GM18951 (cell line): Measurements from ENCODE around the gene THOC5.
"Not testable (repeated sequence)": the region's sequence is repeated elsewhere in the genome, so short reads cannot be mapped to it uniquely, and the experiment has no call there.

Experiments used
- POLR2A ChIP-seq: IDR thresholded peaks from 4 replicates; pipeline ENCODE4 v1.6.1; 2011; ENCODE audit warnings: mild to moderate bottlenecking; ENCODE audit not compliant: insufficient read length, insufficient read depth; ENCODE audit errors: extremely low read depth
- in situ Hi-C: fragments of 300-500 bp; cut with MboI; formaldehyde crosslinking; loops from one replicate; pipeline ENCODE4 v1.12.0; 2022; ENCODE audit warnings: low sequenced_read_pairs, mixed read lengths, inconsistent platforms; ENCODE audit not compliant: unreplicated experiment

Gene THOC5

GRCh38 chr22:29570912-29571549, 17.5 kb upstream of the THOC5 start:
- no peak for TF ChIP-seq POLR2A
- in situ Hi-C loops: no loop called here

DNA sequence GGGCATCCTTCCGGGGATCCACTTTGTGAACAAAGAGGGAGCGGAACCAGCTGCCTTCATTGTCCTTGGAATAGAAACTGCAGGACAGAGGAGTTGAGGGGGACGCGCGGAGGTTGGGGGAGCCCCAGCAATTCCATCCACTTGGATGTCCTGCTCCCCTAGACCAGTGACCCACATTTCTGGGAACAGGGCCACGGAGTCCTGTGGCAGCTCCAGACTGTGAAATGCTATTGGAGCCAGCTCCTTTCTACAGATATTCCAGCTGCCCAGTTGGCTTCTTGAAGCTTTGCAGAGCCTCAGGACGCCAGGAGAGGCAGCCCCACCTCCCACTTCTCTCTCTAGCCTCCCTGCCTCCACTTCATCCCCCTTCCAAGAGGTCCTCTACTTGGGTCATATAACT, 16.9 kb upstream of the THOC5 start:
- in situ Hi-C loops: no loop called here
- TF ChIP-seq POLR2A: no peak

GRCh38 chr22:29569011-29569678, 15.6 kb upstream of the THOC5 start:
- no peak for TF ChIP-seq POLR2A
- in situ Hi-C loops: no loop called here

DNA sequence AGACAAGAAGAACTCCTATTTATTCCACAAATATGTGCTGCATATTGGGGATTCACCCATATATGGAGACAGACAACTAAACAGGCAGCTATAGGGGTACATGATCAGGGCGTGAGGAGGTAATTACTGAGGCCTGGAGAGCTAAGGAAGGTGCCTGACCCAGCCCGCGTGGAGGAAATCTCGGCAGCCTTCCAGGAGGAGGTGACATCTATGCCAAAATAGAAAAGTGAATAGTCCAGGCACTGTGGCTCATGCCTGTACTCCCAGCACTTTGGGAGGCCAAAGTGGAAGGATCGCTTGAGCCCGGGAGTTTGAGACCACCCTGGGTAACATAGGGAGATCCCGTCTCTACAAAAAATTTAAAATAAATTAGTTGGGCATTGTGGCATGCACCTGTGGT, 13.8 kb upstream of the THOC5 start:
- TF ChIP-seq POLR2A: no peak
- in situ Hi-C loops: no loop called here

GRCh38 chr22:29566513-29566912, 13.0 kb upstream of the THOC5 start:
- in situ Hi-C loops: not testable (repeated sequence)

DNA sequence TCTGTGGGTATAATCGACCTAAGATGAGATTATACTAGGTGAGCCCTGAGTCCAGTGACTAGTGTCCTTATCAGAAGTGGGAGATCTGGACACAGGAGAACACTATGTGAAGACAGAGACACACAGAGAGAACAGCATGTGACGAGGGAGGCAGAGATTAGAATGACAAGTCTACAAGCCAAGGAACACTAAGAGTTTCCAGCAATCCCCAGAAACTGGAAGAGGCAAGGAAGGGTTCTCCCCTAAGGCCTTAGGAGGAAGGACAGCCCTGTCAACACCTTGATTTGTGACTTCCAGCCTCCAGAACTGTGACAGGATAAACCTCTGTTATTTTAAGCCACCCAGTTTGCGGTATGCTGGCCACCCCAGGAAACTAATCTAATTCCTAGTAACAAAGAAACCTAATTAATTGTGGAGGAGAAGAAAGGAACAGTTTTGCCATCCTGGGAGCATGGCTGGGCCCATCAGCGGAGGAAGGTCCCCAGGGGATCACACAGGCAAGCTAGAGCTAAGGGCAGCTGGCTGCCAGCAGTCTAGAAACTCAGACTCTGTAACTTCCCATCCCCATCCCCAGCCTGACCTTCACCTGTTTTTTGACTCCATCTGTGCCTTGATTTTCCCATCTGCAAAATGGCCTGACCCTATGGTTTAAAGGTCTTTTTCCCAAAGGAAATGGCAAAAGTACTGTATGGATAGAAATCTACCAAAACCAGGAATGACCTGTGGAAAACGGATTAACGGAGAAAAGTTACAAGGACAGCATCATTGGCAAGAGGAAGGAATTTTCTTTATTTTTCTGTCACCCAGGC, 10.3 kb upstream of the THOC5 start:
- no peak for TF ChIP-seq POLR2A
- in situ Hi-C loops: no loop called here

DNA sequence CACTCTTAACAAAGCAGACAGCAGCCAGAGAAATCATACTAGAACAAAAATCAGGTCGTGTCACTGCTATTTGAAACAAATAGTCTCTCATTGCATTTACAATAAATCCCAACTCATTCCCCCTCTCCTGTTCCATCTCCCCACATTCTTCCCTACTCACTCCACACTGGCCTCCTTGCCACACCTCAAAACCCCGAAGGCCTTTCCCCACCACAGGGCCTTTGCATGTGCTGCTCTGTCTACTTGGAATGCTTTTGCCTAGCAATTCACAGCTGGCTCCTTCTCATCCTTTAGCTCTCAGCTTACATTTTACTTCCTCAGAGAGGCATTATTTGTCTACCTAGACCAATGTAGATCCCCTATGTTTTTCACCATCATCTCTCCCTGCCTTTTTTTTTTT, 6.3 kb upstream of the THOC5 start:
- no peak for TF ChIP-seq POLR2A
- in situ Hi-C loops: no loop called here

- in situ Hi-C loops: no loop called here
- no peak for TF ChIP-seq POLR2A
Observed at GRCh38 chr22:29559030-29559429, 5.5 kb upstream of the THOC5 start.

DNA sequence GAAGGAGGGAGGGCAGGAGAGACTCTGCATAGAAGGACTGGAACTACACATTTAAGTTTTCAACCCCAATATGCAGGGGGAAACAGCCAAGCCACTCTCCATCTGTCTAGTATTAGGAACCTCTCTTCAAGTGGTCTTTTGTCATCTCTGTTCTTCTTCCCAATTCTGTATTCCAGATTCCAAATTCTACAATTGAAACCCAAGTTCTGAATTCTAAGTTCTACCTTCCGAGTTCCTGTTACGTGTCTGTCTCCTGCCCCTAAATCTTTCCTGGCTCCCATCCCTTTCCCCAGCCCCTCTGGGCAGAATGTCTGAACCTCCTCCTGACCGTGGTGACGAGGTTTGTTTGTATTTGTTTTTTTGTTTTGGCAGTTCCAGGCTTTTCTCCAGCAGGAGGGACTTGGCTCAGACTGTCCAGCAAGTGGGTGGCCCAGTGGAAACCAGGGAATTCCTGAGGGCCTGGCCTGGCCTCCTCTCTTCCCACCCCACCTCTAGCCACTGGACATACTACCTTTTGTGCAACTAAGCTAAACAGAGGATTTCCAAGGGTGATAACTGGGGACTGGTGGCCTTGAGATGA, 1.6 kb upstream of the THOC5 start:
- in situ Hi-C loops: no loop called here
- TF ChIP-seq POLR2A: no peak

DNA sequence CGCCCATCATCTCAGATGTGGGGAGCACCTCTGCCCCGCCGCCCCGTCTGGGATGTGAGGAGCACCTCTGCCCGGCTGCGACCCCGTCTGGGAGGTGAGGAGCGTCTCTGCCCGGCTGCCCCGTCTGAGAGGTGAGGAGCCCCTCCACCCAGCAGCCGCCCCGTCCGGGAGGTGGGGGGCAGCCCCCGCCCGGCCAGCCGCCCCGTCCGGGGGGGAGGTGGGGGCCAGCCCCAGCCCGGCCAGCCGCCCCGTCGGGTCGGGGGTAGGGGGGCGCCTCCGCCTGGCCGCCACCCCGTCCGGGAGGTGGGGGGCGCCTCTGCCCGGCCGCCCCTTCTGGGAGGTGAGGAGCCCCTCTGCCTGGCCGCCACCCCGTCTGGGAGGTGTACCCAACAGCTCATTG, 1.2 kb downstream of the THOC5 start:
- in situ Hi-C loops: not testable (repeated sequence)

- in situ Hi-C loops: no loop called here
- no peak for TF ChIP-seq POLR2A
Observed at GRCh38 chr22:29550005-29550404, 3.6 kb downstream of the THOC5 start.

- in situ Hi-C loops: not testable (repeated sequence)
Observed at GRCh38 chr22:29545045-29545444, 8.5 kb downstream of the THOC5 start.

DNA sequence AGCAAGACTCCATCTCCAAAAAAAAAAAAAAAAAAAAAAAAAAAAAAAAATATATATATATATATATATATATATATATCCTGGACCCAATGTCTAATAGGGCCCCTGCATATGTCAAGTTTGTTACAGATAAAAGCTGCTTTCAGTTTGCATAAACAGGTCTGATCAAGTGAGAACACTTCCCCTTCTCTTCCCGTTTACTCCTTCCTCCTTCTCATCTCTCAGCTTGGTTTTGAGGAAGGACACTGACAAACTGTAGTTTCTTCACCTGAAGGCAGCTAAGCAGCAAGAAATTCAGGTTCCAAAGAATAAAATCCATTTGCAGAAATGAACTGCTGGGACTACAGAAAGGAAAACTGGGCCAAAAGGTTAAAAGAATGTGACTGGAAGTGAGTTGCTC, 11.7 kb downstream of the THOC5 start:
- no peak for TF ChIP-seq POLR2A
- in situ Hi-C loops: no loop called here

DNA sequence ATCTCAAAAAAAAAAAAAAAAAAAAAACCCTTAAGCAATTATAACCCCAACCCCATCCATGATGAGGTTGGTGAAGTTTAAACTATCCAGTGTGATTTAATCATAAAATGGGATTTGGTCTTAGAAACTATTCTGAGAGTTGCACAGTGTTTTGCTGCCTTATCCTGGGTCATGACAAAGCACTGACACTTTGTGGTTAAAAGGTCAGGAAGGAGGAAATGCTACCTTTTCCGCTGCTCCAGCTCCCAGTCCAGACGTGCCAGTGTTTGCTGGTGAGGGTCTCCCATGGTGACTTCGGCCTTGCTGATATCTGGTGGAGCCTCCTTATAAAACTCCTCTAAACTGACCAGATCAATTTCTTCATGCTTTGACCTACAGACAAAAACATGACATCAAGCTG, 14.5 kb downstream of the THOC5 start:
- in situ Hi-C loops: no loop called here
- no peak for TF ChIP-seq POLR2A

GRCh38 chr22:29536411-29536810, 17.1 kb downstream of the THOC5 start:
- in situ Hi-C loops: no loop called here
- no peak for TF ChIP-seq POLR2A
